ENCODE data around the gene DHX35.
"Not testable (repeated sequence)": the region's sequence is repeated elsewhere in the genome, so short reads cannot be mapped to it uniquely, and the experiment has no call there.

Gene DHX35

DNA sequence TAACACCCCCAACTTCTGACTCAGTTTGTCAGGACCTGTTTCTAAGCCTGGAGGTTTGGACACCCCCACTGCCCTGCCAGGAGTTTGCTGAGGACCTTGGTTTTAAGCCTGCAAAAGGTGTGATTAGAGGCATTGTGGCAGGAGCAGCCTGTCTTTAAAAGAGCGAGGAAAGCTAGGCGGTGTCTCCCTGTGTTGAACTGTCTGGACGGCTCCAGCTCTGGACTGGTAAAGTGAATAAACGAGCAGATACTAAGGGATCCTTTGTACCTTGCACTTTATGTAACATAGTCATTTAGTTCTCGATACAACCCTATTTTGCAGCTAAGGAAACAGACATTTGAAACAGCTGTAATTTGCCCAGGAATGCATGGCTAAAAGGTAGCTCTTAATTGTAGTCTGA lies 21.5 kb upstream of the DHX35 start:
- no peak for DNase-seq (ENCODE audit: low read depth in 2 of 2)

DNA sequence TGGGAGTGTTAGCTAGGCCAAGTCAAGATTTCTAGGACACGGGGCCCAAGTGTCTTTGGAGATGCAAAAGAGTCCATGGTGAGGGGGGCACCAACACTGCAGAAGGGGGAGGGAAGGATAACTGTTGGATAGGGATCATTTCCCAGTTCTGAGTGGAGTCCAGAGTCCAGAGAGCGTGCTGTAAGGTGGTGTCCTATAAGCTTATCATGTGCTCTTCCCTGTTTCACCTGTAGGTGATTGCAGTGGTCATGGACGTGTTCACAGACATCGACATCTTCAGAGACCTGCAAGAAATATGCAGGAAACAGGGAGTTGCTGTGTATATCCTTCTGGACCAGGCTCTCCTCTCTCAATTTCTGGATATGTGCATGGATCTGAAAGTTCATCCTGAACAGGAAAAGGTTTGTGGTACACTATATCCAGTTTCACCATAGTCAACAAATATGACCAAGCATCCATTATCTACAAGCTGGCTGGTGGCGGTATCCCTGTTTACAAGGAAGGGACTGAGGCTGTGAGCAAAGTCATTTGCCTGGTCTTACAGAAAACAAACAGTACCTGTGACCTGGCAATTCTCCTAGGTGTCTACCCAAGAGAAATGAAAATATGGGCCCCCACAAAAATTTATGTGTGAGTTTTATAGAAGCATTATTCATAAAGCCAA lies 20.3 kb upstream of the DHX35 start:
- no peak for DNase-seq (ENCODE audit: low read depth in 2 of 2)

DNA sequence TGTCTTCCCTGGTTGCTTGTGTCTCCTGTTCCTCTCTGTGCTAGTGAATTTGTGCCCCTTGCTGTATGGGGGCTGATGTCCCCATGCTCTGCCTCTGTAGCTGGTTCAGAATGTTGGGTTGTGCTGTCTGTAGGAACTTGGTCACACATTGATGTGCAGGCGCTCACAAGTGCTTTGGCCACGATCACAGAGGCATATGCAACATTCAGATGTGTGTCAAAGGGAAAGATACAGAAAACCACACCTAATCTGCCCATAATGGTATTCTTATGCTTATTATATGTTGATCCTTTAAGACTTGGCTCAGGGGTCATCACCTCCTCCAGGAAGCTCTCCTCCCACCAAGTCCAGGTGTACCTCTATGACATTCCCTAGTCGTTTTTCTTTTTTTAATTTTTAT lies 17.1 kb upstream of the DHX35 start:
- no peak for DNase-seq (ENCODE audit: low read depth in 2 of 2)

DNA sequence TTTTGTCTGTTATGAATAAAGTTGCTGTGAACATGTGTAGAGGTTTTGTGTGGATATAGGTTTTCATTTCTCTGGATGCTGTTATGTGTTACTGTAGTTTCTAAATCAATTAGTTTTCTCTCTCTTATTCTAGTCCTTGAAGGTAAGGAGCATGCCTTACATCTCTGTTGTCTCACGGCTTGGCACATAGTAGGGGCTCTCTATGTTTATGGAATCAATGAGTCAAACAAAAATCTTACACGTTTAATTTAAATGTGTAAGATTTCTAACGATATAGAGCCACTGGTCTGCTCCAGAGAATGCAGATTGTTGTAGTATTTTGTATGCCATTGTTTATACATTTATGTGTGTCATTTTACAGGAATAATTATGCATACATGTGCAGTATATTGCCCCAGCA lies 15.3 kb upstream of the DHX35 start:
- DNase-seq (ENCODE audit: low read depth in 2 of 2): no peak

DNA sequence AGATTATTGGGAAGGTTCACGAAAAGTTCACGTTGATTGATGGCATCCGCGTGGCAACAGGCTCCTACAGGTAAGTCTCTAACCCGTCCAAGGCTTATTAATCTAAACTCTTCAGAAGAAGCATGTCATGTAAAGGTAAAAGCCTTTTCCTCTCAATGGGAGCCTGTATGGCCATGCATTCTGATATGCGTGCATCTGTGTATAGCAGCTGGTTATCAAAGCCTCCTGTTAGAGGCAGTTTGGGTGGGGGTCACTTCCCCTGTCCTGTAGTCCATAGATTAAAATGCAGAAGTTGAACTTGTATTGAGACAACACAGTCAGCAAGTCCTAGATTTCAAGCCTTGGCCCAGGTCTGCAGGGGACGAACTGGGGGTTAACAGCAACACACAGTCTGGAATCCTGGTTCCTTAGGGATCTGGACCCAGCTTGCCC lies 14.2 kb upstream of the DHX35 start:
- no peak for DNase-seq (ENCODE audit: low read depth in 2 of 2)

- DNase-seq (ENCODE audit: low read depth in 2 of 2): no peak
Measured at GRCh38 chr20:38950254-38950653, 11.9 kb upstream of the DHX35 start.

DNA sequence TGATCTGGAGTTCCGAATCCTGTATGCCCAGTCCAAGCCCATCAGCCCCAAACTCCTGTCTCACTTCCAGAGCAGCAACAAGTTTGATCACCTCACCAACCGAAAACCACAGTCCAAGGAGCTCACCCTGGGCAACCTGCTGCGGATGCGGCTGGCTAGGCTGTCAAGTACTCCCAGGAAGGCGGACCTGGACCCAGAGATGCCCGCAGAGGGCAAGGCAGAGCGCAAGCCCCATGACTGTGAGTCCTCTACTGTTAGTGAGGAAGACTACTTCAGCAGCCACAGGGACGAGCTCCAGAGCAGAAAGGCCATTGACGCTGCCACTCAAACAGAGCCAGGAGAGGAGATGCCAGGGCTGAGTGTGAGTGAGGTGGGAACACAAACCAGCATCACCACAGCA lies 10.5 kb upstream of the DHX35 start:
- no peak for DNase-seq (ENCODE audit: low read depth in 2 of 2)

DNA sequence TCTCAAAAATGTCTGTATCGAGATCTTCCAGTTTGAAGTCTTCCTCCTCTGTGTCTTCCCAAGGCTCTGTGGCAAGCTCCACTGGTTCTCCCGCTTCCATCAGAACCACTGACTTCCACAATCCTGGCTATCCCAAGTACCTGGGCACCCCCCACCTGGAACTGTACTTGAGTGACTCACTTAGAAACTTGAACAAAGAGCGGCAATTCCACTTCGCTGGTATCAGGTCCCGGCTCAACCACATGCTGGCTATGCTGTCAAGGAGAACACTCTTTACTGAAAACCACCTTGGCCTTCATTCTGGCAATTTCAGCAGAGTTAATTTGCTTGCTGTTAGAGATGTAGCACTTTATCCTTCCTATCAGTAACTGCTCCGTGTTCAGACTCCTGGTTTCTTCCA lies 10.0 kb upstream of the DHX35 start:
- no peak for DNase-seq (ENCODE audit: low read depth in 2 of 2)

GRCh38 chr20:38953630-38954340 lies 8.4 kb upstream of the DHX35 start:
- no peak for DNase-seq (ENCODE audit: low read depth in 2 of 2)

GRCh38 chr20:38957235-38957876 lies 4.8 kb upstream of the DHX35 start:
- DNase-seq (ENCODE audit: low read depth in 2 of 2): no peak

DNA sequence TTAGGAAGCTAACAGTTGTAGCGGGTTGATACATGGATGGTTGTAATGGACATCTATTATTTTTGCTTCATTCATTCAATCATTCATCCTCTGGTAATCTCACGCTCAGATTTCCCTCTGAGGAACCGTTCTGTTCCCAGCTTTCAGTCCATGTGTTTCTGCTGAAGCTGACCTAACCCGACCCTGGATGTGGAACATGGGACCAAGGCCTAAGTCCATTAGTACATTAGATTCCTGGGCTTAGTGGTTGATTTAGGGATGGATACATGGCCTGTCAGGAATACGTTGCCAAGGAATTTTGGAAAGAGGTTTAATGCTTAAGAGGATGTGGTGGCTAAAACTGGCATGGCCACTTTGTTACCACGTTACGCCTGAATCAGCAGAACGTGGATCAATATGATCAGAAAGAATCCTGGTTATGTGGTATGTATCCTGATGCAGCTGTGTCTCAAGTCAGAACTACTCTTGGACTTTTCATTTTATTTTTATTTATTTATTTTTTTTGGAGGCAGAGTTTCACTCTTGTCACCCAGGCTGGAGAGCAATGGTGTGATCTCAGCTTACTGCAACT lies 4.1 kb upstream of the DHX35 start:
- no peak for DNase-seq (ENCODE audit: low read depth in 2 of 2)

GRCh38 chr20:38960187-38960687 lies 1.9 kb upstream of the DHX35 start:
- DNase-seq (ENCODE audit: low read depth in 2 of 2): not testable (repeated sequence)

DNA sequence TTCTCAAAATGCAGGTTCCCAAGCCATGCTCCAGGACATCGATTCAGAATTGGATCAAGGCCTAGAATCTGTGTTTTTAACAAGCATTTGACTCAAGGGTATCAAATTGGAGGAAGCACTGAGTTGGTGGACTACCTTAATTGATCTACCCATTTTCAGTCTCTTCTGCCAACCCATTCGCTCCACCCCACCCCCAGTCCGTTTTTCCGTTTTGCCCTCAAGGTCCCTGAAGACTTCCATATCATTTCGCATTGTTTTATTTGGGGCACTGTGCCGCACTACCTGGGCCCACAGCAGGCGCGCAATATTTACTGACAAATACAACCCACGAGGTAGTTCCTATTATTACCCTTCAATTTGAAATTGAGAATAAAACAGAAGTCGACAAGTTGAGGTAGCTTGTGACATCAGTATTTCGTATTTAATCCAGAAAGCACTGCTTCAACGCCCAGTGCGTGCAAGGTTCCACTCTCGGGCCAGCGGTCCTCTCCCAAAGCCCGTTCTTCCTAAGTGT lies 557 bp upstream of the DHX35 start:
- DNase-seq (ENCODE audit: low read depth in 2 of 2): no peak

DNA sequence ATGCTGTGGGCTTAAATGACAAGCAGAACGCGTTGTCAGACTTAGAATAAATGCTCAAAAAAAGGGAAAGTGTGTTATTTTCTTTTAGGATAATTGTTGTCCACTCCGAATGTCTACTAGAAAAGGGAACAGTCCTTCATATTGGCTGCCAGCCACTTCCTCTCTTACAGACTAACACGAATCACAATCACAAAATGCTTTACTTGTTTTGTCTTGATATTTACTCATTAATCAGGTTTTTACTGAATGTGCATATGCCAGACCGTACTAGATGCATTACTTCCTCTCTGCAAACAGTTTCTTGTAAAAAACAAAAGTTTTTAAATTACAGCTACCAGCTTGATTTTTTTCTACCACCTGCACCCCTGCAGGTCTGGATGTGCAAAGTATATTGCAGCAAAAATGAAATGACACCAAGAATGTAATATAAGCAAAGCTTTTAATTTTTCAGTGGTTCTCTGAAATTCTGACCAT lies 821 bp downstream of the DHX35 start:
- DNase-seq (ENCODE audit: low read depth in 2 of 2): no peak

DNA sequence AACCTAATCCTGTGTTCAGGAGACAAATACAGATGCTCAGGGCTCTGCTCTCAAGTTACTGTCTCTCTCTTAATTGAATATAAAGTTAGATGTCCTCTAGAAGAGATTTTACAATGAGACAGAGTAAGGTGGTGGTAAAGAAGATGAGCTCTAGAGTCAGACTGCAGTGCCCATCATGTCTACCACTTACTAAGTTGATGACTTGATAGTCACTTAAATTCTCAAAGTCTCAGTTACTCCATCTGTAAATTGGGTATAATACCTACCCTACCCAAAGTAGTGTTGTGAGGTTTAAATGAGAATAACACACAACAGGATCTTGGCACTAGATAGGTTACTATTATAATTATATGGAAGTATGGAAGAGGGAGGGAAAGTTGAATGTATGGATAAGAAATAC lies 1.6 kb downstream of the DHX35 start:
- no peak for DNase-seq (ENCODE audit: low read depth in 2 of 2)

DNA sequence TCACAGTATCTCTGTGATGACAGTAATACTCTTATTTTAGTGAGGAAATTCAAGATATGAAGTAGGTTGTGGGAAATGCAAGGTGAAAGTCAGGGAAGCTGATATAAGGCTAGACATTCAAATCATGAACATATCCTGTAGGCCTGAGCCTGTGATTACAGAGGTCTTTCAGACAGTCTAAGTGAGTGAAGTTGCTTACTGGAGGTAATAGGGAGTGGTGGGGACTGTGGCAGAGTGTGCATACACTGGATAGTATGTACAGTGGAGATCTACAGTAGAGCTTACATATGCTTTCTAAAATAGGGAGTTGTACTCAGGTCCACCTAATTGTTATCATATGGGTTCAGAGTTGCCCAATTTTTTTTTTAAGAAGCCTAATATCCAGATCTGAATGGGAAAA lies 3.1 kb downstream of the DHX35 start:
- DNase-seq (ENCODE audit: low read depth in 2 of 2): no peak

GRCh38 chr20:38968090-38968489 lies 5.9 kb downstream of the DHX35 start:
- no peak for DNase-seq (ENCODE audit: low read depth in 2 of 2)

DNA sequence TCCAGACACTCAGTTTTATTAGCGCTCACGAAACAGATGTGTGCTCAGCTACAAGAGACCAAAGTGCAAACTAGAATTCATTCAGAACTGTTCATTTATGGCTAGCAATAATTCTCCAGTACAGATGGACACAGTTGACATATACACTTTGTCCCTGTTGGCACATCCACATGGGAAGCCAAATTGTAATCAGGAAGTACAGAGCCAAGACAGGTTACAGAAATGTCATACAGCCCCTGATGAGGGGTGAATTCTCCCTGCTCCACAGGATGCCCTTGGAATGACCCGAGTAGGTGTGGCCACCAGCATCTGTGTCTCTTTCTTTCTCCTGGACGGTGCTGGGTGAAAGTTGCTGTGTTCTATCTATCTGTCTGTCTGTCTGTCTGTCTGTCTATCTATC lies 7.6 kb downstream of the DHX35 start:
- no peak for DNase-seq (ENCODE audit: low read depth in 2 of 2)

GRCh38 chr20:38970302-38970701 lies 8.2 kb downstream of the DHX35 start:
- DNase-seq (ENCODE audit: low read depth in 2 of 2): peak; percentile 53 to 55

DNA sequence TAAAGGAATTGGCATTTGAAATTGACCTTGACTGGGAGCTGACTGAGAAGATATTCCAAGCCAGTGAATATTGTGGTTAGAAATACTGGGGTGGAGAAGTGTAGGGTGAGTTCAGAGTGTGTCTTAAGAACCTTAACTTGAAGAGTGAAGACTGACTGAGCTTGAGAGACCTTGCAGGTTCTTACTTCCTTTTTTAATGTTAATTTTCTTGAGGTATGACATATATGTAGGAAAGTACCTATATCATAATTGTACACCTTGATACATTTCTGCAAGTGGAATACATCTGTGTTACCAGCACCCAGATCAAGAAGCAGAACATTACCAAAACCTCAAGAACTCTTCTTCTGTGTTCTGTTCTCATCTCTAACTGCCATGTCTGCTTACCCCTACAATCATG lies 11.0 kb downstream of the DHX35 start:
- no peak for DNase-seq (ENCODE audit: low read depth in 2 of 2)

DNA sequence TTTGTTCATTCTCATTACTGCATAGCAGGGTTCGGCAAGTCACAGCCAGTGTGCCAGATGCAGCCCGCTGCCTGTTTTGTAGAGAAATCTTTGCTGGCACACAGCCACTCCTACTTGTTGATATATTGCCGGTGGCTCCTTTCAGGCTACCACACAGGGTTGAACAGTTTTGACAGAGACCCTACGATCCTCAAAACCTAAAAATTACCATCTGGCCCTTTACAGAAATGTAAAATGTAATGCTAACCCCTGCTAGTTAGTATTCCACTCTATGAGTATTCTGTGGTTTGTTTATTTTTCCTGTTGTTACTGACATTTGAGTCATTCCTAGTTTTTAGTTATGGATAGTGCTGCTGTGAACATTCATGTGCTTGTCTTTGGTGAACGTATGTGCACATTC lies 11.5 kb downstream of the DHX35 start:
- DNase-seq (ENCODE audit: low read depth in 2 of 2): peak; percentile 9 to 17

DNA sequence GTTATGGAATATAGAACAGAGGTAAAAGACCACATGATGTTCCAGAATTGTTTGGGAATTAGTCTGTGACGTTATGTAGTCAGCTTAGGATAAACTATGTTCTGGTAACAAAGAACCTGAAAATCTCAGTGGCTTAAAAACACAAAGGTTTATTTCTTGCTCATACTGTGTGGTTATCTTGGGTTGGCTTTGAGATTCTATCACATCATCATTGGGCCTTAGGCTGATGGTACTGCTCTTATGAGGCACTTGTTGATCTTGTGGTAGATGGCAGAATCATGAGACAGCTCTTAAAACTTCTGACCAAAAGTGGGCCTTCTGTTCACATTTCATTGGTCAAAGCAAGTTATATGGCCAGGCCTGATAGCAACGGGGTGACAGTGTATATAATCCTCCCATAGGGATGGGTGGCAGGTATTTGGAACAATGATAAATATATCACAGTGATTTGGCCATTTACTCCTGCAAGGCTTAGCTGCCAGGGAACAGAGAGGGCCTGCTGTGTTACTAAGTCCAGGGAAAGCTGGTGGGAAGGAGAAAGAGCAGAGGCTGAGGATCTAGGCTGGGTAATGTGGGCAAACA lies 13.5 kb downstream of the DHX35 start:
- no peak for DNase-seq (ENCODE audit: low read depth in 2 of 2)

All from fibroblast of skin of left biceps (primary cell).